NK-92 treated with Interleukin-12 subunit alpha and Interleukin-12 subunit beta, amount 100 ng/mL, for 24 hours (cell line): ENCODE data around the gene RAB25.
"Not testable (repeated sequence)": the region's sequence is repeated elsewhere in the genome, so short reads cannot be mapped to it uniquely, and the experiment has no call there.

ENCODE experiments used
- DNase-seq: peaks from one replicate; lab custom pipeline; 2025; lab: John Stamatoyannopoulos, UW

Gene RAB25

DNA sequence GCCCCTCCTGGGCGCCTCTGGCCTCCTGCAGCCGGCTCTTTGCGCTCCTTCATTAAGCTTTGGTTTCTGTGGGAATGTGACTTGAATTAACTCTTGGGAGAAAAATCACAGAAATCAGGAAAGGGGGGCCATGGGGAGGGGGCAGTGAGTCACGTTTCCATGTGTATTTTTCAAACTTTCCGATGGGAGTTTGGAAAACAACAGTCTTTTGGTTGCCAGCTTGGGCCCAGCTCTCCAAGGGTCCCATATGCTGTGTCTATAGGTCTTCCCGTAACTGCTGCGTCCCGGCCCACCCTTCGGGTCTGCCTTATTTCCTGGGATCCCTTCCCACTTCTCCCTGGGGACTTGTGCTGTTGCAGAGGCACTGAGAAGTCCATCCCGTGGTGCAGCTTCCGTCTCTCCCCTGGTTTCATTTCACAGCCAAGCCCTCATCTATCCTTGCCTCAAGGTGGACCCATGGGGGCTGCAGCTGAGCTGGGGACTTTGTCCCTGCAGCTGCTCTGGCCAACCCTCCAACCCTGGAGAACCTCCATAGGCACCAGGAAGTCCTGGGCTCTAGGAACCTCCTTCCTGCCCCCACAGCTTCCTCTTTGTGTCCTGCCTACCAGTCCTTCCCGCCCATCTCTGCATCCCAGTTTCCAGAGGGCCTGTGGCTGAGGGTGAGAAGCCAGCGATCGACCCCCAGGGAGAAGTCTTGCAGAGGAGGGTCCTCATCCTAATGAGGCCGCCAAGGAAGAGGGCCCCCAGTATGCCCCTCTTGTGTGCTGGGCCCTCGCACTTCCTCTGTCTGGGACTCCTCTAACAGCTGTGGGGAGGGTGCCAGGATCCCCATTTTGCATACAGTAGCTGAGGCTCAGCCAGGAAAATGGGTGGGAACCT, 41.9 kb downstream of the RAB25 start:
- DNase-seq = no peak

DNA sequence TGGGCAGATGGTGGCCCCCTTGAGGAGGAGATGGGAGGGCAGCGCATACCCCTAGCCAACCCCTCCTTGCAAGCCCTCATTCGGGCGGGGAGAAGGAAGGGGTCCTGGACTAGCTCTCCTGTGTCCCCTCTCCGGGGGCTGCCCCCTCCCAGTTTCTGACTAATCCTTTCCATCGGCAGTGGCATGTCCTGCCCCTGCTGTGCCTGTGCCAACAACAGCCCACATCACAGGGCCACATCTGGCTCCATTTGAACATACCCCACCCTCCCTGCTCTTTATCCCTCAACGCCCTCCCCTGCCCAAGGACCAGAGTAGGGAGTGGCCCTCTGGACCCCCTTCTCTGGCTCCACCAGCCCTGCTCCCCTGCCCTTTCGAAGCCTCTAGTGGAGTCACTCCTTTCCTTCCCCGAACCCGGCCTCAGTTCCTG, 42.6 kb downstream of the RAB25 start:
- no peak for DNase-seq

DNA sequence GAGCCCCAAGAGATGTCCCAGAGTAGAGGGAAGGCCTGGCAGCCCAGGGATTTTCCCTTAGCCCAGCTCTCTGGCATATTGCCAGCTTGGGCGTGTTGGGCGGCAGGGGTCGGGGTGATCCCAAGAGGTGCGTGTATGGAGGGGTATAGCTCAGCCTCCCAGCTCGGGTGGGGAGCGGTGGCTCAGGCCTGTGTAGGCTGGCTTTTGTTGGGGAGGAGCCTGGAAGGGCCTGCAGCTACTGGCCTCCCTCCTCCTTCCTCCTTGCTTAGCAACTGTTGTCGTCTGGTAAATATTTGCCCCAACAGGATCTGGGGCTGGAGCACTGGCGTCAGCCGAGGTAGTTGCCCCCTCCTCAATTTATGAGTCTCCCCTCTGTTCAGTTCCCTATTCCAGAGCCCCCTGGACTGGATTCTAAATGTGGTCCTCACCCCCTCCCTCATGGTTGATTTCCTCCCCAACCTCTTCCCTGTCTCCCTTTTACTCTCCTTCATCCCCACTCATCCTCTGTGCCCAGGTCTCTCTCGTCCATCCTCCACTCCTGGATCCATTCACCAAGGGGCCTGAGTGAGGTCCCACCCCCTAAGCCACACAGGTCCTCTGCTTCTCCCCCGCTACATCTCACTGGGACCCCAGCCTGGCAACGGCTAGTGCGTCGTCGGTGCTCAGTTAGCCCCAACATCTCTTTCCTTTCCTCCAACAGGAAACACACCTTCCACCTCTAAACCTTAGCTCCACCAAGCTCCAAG, 43.3 kb downstream of the RAB25 start:
- no peak for DNase-seq

DNA sequence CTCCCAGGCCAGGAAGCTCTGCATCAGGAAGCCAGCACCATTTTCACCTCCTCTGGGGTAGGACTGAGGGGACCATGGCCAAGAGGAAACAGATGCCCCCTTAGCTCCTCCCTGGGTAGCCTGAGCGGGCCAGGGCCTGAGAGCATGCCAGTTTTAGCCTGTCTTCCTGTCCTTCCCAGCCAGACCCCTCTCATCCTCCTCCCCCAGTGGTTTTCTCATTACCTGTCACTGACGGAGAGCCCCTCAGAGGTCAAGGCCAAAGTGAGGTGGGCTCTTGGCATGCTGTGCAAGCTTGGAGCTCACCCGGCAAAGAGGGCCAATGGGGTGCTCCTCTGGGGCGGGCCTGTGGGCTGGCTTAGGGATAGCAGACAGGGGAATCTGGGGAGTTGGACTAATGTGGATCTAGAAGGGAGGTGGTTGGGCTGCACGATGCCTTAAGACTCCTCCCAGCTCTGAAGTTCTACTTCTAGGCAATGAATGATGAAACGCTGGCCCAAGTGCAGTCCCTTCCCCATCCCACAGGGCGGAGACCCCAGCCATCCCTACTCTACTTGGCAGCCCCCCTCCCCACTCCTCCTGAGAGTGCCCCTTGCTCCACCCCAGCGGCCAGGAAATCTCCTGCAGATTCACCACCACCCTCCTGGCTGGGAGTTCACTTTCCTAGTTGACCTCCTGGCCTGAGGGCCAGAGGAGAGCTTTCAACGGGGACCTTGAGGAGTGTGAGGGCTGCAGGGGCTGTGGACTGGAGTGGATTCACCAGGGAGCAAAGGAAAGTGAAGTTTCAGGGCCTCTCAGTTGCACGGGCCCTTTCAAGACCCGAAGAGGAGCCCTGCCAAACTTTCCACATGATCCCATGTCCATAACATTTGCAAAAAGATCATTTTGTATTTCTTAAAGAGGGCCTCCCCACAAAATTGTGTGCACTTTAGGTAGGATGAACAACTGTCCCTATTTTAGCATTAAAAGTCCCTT, 44.2 kb downstream of the RAB25 start:
- no peak for DNase-seq

DNA sequence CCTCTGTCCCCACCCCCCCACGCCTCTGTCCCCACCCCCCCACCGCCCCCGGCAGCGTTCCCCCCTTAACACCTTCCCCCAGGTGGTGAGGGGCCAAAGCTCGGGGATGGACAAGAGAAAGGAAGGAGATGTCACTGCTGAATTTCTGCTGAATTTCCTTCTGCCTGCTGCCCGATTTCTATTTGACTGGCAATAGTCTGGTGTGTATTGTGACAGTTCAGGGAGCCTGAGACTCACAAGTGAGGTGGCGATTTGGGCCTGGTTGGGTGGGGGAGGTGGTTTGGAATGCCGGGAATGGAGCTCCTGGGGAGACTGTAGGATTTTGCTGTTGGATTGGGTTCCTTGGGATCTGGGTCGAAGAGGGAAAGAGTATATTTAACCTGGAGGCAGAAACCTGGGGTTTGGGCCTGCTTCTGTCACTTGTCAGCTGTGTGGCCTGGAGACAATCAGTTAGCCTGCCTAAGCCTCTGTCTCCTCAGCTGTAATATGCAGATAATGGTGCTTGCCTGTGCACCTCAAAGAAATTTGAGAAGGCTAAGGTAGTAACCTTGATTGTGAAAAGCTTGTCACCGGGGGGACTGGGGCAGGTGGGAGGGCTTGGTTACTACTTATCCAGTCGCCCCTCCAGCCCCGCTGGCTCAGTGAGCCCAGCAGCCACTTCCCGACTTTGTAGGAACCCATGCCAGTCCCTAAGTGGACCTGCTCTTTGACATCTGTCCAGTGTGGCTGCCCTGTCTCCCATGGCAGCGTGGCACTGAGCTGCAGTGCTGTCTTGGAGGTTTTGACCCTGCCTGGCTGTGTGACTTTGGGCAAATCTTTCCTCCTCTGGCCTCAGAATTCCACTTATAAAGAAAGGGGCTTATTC, 45.9 kb downstream of the RAB25 start:
- DNase-seq = no peak

DNA sequence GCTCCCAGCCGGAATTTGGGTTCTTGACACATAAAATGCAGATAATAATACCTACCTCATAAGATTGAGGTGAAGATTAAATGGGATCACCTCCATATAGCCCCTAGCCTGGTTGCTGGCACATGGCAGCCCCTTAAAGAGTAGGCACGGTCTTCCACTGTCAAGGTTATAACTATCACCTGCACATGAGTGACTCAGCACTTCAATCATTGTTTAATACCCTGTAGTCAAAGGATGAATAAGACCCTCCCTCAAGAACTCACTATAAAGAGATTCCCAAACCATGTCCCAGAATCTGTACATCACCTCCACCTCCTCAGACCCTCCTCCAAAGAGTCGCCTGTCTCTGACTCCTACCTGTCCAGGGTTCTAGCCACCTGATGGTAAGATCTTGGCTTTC, 47.1 kb downstream of the RAB25 start:
- no peak for DNase-seq

DNA sequence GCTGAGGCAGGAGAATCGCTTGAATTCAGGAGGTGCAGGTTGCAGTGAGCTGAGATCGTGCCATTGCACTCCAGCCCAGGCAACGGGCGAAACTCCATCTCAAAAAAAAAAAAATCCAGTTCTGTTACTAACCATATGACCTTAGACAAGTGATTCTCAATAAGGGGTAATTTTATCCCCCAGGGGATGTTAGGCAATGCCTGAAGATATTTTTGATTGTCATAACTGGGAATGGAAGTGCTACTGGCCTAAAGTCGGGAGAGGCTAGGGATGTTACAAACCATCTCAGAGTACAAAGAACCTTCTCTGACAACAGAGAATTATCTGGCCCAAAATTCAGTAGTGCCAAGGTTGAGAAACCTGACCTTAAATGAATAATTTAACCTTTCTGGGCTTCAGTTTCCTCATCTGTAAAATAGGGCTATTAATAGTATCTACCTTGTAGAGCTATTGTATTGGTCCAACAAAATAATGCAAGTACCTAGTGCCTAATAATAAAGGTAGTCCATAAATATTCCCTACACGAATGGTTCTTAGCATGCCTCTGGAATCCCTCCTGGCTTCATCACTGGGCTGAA, 47.8 kb downstream of the RAB25 start:
- DNase-seq = no peak

DNA sequence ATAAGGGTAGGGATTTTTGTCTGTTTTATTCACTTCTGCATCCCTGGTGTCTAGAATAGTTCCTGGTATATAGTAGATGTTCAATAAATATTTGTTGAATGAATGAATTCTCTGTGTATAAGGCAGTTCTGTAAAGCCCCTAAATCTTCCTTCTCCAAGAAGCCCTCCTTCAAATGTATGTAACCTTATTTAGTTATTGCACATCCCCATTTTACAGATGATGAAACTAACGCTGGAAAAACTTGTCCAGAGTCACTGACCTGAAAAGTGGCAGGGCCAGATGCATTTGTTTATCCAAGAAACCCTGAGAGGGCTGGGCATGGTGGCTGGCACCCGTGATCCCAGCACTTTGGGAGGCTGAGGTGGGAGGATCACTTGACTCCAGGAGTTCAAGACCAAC, 49.3 kb downstream of the RAB25 start:
- DNase-seq = no peak

DNA sequence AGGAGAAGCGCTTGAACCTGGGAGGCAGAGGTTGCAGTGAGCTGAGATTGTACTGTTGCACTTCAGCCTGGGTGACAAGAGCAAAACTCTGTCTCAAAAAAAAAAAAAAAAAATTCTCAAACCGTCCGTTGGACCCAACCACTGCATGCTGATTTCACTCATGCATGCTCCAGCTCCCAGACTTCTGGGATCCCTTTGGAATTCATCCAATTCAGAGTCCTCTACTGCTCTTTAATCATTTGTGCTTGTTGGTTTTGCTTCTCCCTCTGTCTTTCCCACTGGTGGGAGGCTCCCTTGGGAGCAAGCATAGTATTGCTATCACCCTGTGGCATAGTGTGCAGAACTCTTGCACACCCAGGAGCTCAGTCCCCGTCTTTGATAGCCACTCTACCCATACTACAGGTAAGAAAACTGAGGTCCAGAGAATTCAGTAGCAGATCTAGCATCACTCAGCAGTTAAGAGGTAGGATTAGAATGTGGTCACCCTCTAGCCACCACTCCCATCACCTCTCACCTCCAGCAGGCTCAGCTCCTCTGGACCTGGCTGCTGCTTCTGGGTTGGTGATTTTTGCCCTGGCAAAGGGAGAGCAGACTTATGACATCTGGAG, 50.5 kb downstream of the RAB25 start:
- no peak for DNase-seq

DNA sequence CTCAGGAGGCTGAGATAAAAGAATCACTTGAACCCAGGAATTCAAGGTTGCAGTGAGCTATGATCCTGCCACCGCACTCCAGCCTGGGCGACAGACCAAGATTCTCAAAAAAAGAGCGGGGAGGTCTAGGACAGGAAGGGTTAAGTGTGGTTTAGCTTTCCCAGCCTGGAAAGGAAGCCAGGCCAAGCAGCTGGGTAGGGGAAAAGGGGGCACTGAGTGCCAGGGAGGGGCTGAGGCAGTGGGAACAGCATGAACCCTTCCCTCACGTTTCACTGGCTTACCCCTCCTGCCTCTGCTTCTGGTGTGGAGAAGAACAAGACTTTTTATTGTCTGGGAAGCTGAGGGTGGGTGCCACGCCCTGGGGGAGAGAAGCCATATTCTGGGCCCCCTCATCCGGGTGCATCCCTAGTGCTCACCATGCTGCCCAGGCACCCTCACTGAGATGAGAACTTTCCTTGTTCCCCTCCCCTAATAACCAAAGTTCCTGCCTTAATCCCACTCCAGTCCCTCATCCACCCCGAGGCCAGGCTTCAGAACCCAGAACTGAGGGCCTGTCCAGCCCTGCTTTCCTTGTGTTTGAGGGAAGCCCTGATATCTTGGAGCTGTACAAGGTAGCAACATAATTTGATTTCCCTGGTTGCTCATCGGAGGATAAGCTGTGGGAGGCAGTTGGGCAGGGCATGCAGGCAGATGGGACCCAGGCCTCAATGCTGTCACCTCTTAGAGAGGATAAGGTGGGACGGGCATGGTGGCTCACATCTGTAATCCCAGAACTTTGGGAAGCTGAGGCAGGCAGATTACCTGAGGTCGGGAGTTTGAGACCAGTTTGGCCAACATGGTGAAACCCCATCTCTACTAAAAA, 51.5 kb downstream of the RAB25 start:
- no peak for DNase-seq

DNA sequence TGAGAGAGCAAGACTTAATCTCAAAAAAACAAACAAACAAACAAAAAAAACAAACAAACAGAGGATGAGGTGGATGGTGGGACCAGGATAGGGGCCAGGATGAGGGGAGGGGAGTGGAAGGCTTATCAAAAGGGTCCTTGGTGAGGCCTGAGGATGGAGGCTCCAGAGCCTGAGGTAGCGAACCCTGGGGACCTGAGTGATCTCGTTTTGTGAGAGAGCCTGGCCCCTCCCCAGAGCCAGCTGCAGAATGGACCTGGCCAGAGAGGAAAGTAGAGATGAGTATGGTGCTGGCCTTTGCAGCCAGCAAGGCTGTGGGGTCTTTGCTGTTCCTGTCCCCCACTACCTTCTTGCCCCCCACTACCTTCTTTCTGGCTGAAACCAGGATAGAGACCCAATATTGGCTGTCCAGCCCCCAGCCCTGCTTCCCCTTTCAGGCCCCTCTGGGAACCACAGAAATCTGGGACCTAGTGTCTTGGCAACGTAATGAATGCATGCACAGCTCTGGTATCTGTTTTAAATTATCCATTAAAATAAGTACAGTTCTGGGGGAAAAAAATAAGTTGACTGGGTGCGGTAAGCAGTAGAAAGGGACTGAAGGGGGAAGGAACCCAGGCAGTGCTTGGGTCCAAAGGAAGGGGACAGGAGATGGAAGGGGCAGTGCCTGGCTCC, 52.5 kb downstream of the RAB25 start:
- DNase-seq = no peak

DNA sequence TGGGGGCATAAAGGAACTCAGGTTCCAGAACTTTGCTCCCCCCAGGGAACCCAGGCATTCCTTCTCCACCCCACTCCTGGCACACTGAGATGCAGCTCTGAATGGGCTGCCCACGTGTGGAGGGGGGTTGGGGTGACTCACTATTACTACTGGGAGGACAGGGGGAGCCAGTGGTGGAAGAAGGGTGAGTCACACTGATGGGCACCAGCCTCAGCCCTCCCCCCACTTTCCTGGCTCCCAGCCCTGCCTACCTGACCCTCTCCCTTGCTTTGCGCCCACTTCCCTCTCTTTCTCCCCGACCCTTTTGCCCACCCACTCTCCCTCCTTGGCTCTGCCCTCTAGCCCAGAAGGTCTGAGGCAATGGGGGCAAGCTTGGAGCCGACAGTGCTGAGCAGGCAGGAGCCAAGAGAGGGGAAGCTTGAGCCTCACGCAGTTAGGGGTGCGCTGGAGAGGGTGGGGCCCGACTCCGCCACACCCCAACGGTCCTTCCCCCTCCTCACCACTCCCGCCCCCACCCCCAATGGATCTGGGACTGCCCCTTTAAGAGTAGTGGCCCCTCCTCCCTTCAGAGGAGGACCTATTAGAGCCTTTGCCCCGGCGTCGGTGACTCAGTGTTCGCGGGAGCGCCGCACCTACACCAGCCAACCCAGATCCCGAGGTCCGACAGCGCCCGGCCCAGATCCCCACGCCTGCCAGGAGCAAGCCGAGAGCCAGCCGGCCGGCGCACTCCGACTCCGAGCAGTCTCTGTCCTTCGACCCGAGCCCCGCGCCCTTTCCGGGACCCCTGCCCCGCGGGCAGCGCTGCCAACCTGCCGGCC, 53.4 kb downstream of the RAB25 start, which contains the start of gene LMNA:
TSS of gene LMNA (plus strand) at position 611 of the 818 bp plus-strand sequence. CDS start 208 bp downstream, outside the sequence.
- peak; percentile 76 for DNase-seq

DNA sequence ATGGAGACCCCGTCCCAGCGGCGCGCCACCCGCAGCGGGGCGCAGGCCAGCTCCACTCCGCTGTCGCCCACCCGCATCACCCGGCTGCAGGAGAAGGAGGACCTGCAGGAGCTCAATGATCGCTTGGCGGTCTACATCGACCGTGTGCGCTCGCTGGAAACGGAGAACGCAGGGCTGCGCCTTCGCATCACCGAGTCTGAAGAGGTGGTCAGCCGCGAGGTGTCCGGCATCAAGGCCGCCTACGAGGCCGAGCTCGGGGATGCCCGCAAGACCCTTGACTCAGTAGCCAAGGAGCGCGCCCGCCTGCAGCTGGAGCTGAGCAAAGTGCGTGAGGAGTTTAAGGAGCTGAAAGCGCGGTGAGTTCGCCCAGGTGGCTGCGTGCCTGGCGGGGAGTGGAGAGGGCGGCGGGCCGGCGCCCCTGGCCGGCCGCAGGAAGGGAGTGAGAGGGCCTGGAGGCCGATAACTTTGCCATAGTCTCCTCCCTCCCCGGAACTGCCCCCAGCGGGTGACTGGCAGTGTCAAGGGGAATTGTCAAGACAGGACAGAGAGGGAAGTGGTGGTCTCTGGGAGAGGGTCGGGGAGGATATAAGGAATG, 54.1 kb downstream of the RAB25 start:
- no peak for DNase-seq

DNA sequence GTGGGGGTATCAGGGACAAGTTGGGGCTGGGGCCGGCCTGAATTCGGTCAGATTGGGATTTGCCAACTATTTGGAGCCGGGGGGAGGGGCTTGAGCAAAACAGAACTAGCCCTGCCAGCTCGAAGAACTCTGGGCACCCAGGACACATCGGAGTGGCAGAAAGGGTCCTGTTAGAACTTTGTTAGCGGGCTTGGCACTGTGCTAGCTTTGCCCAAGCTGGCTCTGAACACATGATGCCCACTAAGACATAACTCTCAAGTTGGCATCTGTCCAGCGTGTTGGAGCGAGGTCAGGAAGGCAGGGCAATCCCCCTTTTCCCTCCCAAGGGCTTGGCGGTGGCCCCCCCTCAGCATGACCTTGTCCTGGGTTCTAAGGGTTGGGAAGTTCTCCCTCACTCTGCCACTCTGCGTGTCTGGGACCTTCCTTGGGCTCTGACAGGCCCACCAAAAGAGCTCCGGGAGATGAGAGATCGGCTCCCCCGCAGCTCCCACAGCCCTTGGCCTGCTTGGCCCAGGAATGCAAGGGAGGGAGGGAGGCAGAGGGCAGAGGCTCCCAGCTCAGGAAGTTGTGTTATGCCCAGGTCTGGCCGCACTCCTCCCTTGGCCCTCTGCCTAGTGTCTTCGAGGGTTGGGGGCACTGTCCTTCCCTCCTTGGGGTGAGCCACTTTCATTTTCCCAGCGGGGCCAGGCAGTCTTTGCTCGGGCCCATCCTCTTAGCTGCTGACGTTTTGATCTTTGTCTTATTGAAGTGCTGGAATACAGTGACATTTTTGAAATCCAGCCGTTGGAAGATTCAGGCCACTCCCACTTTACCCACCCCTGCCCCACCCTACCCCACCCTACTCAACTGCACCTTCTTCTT, 54.8 kb downstream of the RAB25 start:
- DNase-seq = no peak

DNA sequence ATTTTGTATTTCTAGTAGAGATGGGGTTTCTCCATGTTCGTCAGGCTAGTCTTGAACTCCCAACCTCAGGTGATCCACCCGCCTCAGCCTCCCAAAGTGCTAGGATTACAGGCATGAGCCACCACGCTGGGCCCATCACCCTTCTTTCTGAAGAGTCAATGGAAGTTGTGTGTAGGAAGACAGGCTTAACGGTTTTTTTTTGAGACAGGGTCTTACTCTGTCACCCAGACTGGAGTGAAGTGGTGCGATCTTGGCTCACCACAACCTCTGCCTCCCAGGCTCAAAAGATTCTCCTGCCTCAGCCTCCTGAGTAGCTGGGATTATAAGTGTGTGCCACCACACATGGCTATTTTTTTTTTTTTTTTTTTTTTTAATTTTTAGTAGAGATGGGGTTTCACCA, 55.8 kb downstream of the RAB25 start:
- not testable (repeated sequence) for DNase-seq

DNA sequence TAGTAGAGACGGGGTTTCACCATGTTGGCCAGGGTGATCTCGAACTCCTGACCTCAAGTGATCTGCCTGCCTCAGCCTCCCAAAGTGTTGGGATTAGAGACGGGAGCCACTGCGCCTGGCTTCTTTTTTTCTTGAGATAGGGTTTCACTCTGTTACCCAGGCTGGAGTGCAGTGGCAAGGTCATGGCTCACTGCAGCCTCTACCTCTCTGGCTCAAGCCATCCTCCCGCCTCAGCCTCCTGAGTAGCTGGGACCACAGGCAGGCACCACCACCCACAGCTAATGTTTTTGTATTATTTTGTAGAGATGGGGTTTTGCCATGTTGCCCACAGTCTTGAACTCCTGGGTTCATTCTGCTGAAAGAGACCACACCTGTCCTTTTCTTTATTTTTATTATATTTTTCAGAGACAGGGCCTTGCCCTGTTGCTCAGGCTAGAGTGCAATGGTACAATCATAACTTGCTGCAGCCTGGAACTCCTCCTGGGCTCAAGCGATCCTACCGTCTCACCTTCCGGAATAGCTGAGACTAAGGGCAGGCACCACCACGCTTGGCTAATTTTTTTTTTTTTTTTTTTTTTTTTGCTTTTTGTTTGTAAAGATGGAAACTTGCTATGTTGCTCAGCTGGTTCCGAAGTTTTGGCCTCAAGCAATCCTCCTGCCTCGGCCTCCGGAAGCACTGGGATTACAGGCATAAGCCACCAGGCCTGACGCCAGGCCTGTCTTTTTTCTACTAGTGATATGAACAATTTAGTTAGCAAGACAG, 56.6 kb downstream of the RAB25 start:
- DNase-seq = no peak
